H9 (cell line): ENCODE data around the gene ABHD12. TPM values are rescaled to one million over a fixed set of nuclear protein-coding genes. Genes with fewer than 3 reads are reported as not detected.

ENCODE experiments used
- DNase-seq: peaks from one replicate; pipeline ENCODE4 v3.0.0-alpha.2; 2017
- H2AFZ ChIP-seq: one replicate; pipeline ENCODE4 v1.6.1; 2013; ENCODE audit warnings: mild to moderate bottlenecking, low read length, control low read depth, moderate library complexity
- H2AK5ac ChIP-seq: 2 replicates; pipeline ENCODE4 v1.6.1; 2013; ENCODE audit warnings: low read length, control low read depth, mixed read lengths; ENCODE audit not compliant: insufficient read length
- H2BK120ac ChIP-seq: one replicate; pipeline ENCODE4 v1.6.1; 2013; ENCODE audit warnings: low read depth, mild to moderate bottlenecking, low read length, control low read depth, inconsistent platforms; ENCODE audit not compliant: poor library complexity, severe bottlenecking
- H2BK12ac ChIP-seq: 2 replicates; pipeline ENCODE4 v1.6.1; 2013; ENCODE audit warnings: low read length, control low read depth, mixed read lengths, low read depth; ENCODE audit not compliant: insufficient read length
- H2BK15ac ChIP-seq: 2 replicates; pipeline ENCODE4 v1.6.1; 2013; ENCODE audit warnings: low read depth, low read length, control low read depth
- H2BK20ac ChIP-seq: one replicate; pipeline ENCODE4 v1.6.1; 2013; ENCODE audit warnings: low read depth, mild to moderate bottlenecking, low read length, control low read depth, inconsistent platforms; ENCODE audit not compliant: poor library complexity, severe bottlenecking
- H2BK5ac ChIP-seq: 2 replicates; pipeline ENCODE4 v1.6.1; 2013; ENCODE audit warnings: low read length, control low read depth, mixed read lengths; ENCODE audit not compliant: insufficient read length
- H3K14ac ChIP-seq: 2 replicates; pipeline ENCODE4 v1.6.1; 2013; ENCODE audit warnings: low read length, control low read depth; ENCODE audit not compliant: insufficient read depth
- H3K18ac ChIP-seq: 2 replicates; pipeline ENCODE4 v1.6.1; 2013; ENCODE audit warnings: low read depth, mild to moderate bottlenecking, mixed read lengths, low read length, control low read depth; ENCODE audit not compliant: insufficient read length
- H3K23ac ChIP-seq: 2 replicates; pipeline ENCODE4 v1.6.1; 2013; ENCODE audit warnings: low read length, control low read depth, mixed read lengths, low read depth; ENCODE audit not compliant: insufficient read length
- H3K23me2 ChIP-seq: 2 replicates; pipeline ENCODE4 v1.6.1; 2013; ENCODE audit warnings: low read depth, mild to moderate bottlenecking, mixed read lengths, low read length, control low read depth; ENCODE audit not compliant: insufficient read length, poor library complexity, severe bottlenecking
- H3K27ac ChIP-seq: 2 replicates; pipeline ENCODE4 v1.5.1; 2013; ENCODE audit warnings: low read length, control low read depth, mixed read lengths, low read depth; ENCODE audit not compliant: insufficient read length
- H3K27me3 ChIP-seq: 2 replicates; pipeline ENCODE4 v1.6.1; 2013; ENCODE audit warnings: low read length, control low read depth, inconsistent platforms; ENCODE audit not compliant: insufficient read depth
- H3K4ac ChIP-seq: 2 replicates; pipeline ENCODE4 v1.6.1; 2013; ENCODE audit warnings: low read depth, mild to moderate bottlenecking, control low read depth, inconsistent platforms, low read length, moderate library complexity
- H3K4me1 ChIP-seq: 2 replicates; pipeline ENCODE4 v1.6.1; 2013; ENCODE audit warnings: low read length, control low read depth, inconsistent platforms; ENCODE audit not compliant: insufficient read depth
- H3K4me2 ChIP-seq: 2 replicates; pipeline ENCODE4 v1.6.1; 2013; ENCODE audit warnings: low read length, control low read depth, mixed read lengths; ENCODE audit not compliant: insufficient read length, insufficient read depth
- H3K56ac ChIP-seq: 2 replicates; pipeline ENCODE4 v1.6.1; 2013; ENCODE audit warnings: low read depth, mild to moderate bottlenecking, mixed read lengths, low read length, control low read depth; ENCODE audit not compliant: insufficient read length
- H3K79me1 ChIP-seq: 2 replicates; pipeline ENCODE4 v1.6.1; 2013; ENCODE audit warnings: low read depth, mild to moderate bottlenecking, moderate library complexity, low read length, control low read depth, inconsistent platforms; ENCODE audit not compliant: insufficient read depth, poor library complexity, severe bottlenecking
- H3K79me2 ChIP-seq: 2 replicates; pipeline ENCODE4 v1.6.1; 2013; ENCODE audit warnings: low read length, control low read depth, inconsistent platforms; ENCODE audit not compliant: insufficient read depth
- H3K9ac ChIP-seq: 2 replicates; pipeline ENCODE4 v1.6.1; 2013; ENCODE audit warnings: low read length, control low read depth, mixed read lengths; ENCODE audit not compliant: insufficient read length; ENCODE audit errors: extremely low read depth
- H3K9me3 ChIP-seq: one replicate; pipeline ENCODE4 v1.6.1; 2013; ENCODE audit warnings: low read depth, low read length, inconsistent platforms; ENCODE audit not compliant: control insufficient read depth
- H3T11ph ChIP-seq: one replicate; pipeline ENCODE4 v1.6.1; 2013; ENCODE audit warnings: mild to moderate bottlenecking, low read length, control low read depth, inconsistent platforms
- H4K20me1 ChIP-seq: one replicate; pipeline ENCODE4 v1.6.1; 2013; ENCODE audit not compliant: control insufficient read depth, insufficient read length, insufficient read depth
- H4K5ac ChIP-seq: 2 replicates; pipeline ENCODE4 v1.6.1; 2013; ENCODE audit warnings: low read depth, mild to moderate bottlenecking, mixed read lengths, low read length, control low read depth; ENCODE audit not compliant: insufficient read length
- H4K8ac ChIP-seq: replicated peaks from 2 replicates; pipeline ENCODE4 v1.6.1; 2013; ENCODE audit warnings: low read length, control low read depth, mixed read lengths, low read depth; ENCODE audit not compliant: insufficient read length
- H4K91ac ChIP-seq: 2 replicates; pipeline ENCODE4 v1.6.1; 2013; ENCODE audit warnings: low read depth, mild to moderate bottlenecking, moderate library complexity, mixed read lengths, low read length, control low read depth; ENCODE audit not compliant: insufficient read length
- H3K27ac Mint-ChIP-seq, 3 experiments: 2 replicates in 2 of 3; 3 replicates in 1 of 3; pipeline ENCODE4 v1.8.0; 2020 to 2021; ENCODE audit warnings: mixed read lengths in 3 of 3, mild to moderate bottlenecking in 1 of 3, moderate library complexity in 1 of 3
- H3K27me3 Mint-ChIP-seq: 2 replicates; pipeline ENCODE4 v1.8.0; 2021; ENCODE audit warnings: low read depth, mild to moderate bottlenecking, moderate library complexity, mixed read lengths
- H3K36me3 Mint-ChIP-seq, 3 experiments: 2 replicates in 2 of 3; 3 replicates in 1 of 3; pipeline ENCODE4 v1.8.0; 2020 to 2021; ENCODE audit warnings: low read depth in 3 of 3, mixed read lengths in 3 of 3; ENCODE audit not compliant: insufficient read depth in 1 of 3
- H3K4me1 Mint-ChIP-seq, 2 experiments: 2 replicates each; pipeline ENCODE4 v1.8.0; 2020; ENCODE audit warnings: mixed read lengths in 2 of 2
- H3K4me3 Mint-ChIP-seq, 2 experiments: 2 replicates in 1 of 2; 3 replicates in 1 of 2; pipeline ENCODE4 v1.8.0; 2020 to 2021; ENCODE audit warnings: mild to moderate bottlenecking in 2 of 2, mixed read lengths in 2 of 2, moderate library complexity in 1 of 2
- H3K9me3 Mint-ChIP-seq, 2 experiments: 2 replicates in 1 of 2; 3 replicates in 1 of 2; pipeline ENCODE4 v1.8.0; 2020; ENCODE audit warnings: mild to moderate bottlenecking in 2 of 2, mixed read lengths in 2 of 2, moderate library complexity in 1 of 2
- WGBS: extraction: QIAGEN DNeasy Blood & Tissue Kit; methylation state at CpG from one replicate; pipeline ENCODE4 v1.1.7; 2013; ENCODE audit warnings: missing lambda C conversion rate, low lambda C conversion rate, mixed read lengths; ENCODE audit not compliant: insufficient read length; ENCODE audit errors: extremely low coverage; 5-methylcytosine and 5-hydroxymethylcytosine counted together
- total RNA-seq: library from RNA; stranded (reverse); gene quantifications from 2 replicates; pipeline ENCODE4 v1.2.1, GENCODE V29; 2021
- TF ChIP-seq, protein P1 (sequence below): fragments of 200-600 bp; sonication (generic); conservative IDR thresholded peaks from 3 replicates; pipeline ENCODE4 v1.8.0; 2021; ENCODE audit warnings: antibody characterized with exemption, mild to moderate bottlenecking

ABHD12 gene
- total RNA-seq, 1 experiment from 2014 or later = 54.4 TPM

DNA sequence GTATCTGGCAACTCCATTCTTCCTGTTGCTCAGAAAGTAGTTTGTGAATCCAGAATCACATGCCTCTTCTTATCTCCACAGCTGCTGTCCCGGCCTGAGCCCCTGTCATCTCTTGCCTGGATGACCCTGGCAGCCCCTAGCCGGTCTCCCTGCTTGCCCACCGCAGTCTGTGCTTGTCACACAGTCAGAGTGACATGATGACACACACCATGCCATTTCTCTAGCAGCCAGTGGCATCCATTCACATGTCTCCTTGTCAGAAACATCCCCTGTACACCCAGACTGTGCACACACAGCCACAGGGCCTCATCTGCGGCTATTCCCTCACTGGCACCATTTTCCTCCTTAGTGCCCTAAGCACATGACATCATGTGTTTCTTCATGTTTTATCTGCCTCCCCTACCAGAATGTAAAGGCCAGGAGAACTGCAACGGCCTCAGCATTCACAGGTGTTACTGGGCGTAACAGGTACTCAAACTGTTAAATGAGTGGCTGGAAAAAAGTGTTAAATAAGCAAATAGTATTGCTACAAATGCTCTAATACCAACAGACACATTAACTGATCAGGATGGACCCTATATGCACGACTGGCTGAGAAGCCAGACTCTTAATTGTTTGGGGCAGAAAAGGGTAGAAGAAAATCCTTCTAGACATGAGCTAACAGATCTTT is 9.6 kb downstream of the ABHD12 start:
- no peak overlapping the region for H4K8ac ChIP-seq
- H3K79me2 ChIP-seq = peaks cover 22% of the 10 kb centered on the region; the same call in 1 of the 2 replicates

More for the DNA sequence above, 9.6 kb downstream of the ABHD12 start:
- H2BK5ac ChIP-seq = no peak overlapping the region
- no peaks in the 10 kb centered on the region for H3K9me3 ChIP-seq
- no peak overlapping the region for H3K4me2 ChIP-seq
- H4K20me1 ChIP-seq = no peaks in the 10 kb centered on the region
- Mint-ChIP-seq H3K27me3 (no peaks in the 10 kb centered on the region), H3K27ac (peak overlapping the region in 1 of 3 experiments; percentile 44; a peak in 2 of 7 replicates), H3K4me1 (peaks cover 0 to 7% of the 10 kb centered on the region in 2 experiments; a peak in 1 of 4 replicates), H3K36me3 (peaks cover 14 to 34% (median 26%) of the 10 kb centered on the region in 3 experiments; a peak in 6 of 7 replicates), H3K9me3 (no peaks in the 10 kb centered on the region), H3K4me3 (no peak overlapping the region)
- TF ChIP-seq, protein P1, sequence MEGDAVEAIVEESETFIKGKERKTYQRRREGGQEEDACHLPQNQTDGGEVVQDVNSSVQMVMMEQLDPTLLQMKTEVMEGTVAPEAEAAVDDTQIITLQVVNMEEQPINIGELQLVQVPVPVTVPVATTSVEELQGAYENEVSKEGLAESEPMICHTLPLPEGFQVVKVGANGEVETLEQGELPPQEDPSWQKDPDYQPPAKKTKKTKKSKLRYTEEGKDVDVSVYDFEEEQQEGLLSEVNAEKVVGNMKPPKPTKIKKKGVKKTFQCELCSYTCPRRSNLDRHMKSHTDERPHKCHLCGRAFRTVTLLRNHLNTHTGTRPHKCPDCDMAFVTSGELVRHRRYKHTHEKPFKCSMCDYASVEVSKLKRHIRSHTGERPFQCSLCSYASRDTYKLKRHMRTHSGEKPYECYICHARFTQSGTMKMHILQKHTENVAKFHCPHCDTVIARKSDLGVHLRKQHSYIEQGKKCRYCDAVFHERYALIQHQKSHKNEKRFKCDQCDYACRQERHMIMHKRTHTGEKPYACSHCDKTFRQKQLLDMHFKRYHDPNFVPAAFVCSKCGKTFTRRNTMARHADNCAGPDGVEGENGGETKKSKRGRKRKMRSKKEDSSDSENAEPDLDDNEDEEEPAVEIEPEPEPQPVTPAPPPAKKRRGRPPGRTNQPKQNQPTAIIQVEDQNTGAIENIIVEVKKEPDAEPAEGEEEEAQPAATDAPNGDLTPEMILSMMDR = no peak
- no peak overlapping the region for H3K4ac ChIP-seq
- H3K14ac ChIP-seq = no peak overlapping the region
- H3T11ph ChIP-seq = no peak overlapping the region
- no peak overlapping the region for H4K5ac ChIP-seq
- H2BK15ac ChIP-seq = no peak overlapping the region
- H3K79me1 ChIP-seq = peaks cover 6% of the 10 kb centered on the region
- no peak overlapping the region for H3K23ac ChIP-seq
- no CpG with 5 or more reads among the region's 7 CpGs for WGBS
- H3K4me1 ChIP-seq = no peaks in the 10 kb centered on the region
- H2BK12ac ChIP-seq = no peak overlapping the region
- H3K18ac ChIP-seq = no peak overlapping the region
- H2BK20ac ChIP-seq = no peak overlapping the region
- DNase-seq = no peak
- H3K23me2 ChIP-seq = no peaks in the 10 kb centered on the region
- no peak overlapping the region for H2BK120ac ChIP-seq
- no peak overlapping the region for H3K27ac ChIP-seq
- H2AK5ac ChIP-seq = no peak overlapping the region
- H2AFZ ChIP-seq = no peak overlapping the region
- H3K9ac ChIP-seq = no peak overlapping the region
- H3K56ac ChIP-seq = no peak overlapping the region
- H4K91ac ChIP-seq = no peak overlapping the region
- no peaks in the 10 kb centered on the region for H3K27me3 ChIP-seq
